ENCODE data around the gene GJE1. TPM values are rescaled to one million over a fixed set of nuclear protein-coding genes. Genes with fewer than 3 reads are reported as not detected.
"Not testable (repeated sequence)": the region's sequence is repeated elsewhere in the genome, so short reads cannot be mapped to it uniquely, and the experiment has no call there.

Gene GJE1, protein sequence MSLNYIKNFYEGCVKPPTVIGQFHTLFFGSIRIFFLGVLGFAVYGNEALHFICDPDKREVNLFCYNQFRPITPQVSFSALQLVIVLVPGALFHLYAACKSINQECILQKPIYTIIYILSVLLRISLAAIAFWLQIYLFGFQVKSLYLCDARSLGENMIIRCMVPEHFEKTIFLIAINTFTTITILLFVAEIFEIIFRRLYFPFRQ
- total RNA-seq, result not detected

DNA sequence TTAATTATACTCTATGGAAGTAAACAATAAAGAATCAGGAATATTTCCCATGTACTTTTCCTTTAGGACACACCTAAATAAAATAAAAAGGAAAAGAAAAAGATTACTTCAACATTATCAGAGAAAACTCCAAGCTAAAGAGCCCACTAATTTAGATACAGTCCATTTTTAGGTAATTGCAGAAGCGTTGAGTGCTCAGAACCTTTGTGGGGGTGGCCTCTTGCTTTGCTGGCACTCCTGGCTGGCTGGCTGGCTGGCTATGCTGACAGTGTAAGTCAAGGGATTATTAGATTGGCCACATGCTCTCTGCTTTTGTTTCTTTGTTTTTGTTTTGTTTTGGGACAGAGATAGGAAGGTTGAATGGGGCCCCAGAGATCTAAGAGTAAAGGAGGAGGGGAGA, at the start of gene GJE1:
GJE1 (plus strand) TSS at position 301 of the 400 bp plus-strand sequence. CDS start 234 bp downstream, outside the sequence.
- peaks cover 23 to 36% of the 10 kb centered on the region in 2 donors for H3K27me3 Mint-ChIP-seq
- H3K9me3 Mint-ChIP-seq, result no peaks in the 10 kb centered on the region
- peaks cover 5% of the 10 kb centered on the region for H3K36me3 Mint-ChIP-seq
- ATAC-seq (no peak), DNase-seq (ENCODE audit: low spot score) (no peak)
- H3K27ac Mint-ChIP-seq, result no peak within 1 kb of the TSS
- H3K4me3 Mint-ChIP-seq, result no peak within 1 kb of the TSS
- H3K4me1 Mint-ChIP-seq (ENCODE audit: low read depth in 2 of 2), result no peaks in the 10 kb centered on the region

DNA sequence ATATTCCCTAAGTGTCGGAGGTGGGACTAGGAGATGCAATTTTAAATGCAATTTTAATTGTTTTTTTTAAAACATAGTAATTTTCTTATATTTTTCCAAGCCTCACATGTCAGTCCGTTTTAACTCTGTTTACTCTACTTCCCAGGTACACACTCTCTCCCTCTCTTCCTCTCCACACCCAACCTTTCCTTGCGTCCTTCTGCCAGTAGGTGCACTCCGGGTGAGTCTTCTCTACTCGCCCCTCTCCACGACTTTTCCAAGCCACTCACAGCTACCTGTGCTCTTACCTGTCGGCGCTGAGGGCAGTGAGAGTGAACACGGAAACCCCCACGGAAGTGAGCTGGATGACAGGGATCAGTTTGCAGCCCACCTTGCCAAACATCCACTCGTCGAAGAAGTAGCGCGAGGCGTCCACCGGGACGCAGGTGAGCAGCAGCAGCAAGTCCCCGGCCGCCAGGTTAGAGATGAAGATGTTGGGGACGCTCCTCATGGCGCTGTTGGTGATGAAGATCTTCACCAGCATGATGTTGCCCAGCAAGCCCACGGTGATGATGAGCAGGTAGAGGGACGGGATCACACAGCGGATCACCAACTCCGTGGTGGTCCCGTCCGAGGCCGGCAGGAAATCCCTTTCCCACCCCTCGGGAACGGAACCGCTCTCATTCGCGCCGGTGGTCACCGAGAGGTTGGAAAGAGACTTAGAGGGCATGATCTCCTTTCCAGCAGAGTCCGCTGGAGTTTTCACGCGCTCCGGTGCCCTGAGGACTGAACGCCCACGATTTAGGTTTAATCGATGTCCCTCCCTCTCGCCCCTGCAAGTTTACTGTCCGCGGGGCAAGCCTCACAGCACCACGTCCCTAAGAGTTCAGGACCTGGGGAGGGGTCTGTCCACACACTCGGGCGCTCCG, 44.5 kb upstream of the GJE1 start:
- ATAC-seq (no peak), DNase-seq (ENCODE audit: low spot score) (no peak)
- no peaks in the 10 kb centered on the region for H3K36me3 Mint-ChIP-seq
- peaks cover 3% of the 10 kb centered on the region for H3K9me3 Mint-ChIP-seq
- H3K27ac Mint-ChIP-seq, result no peak overlapping the region
- peaks cover 0 to 3% of the 10 kb centered on the region in 2 donors for H3K4me1 Mint-ChIP-seq (ENCODE audit: low read depth in 2 of 2)
- no peak overlapping the region for H3K4me3 Mint-ChIP-seq
- peaks cover 19 to 24% of the 10 kb centered on the region in 2 donors for H3K27me3 Mint-ChIP-seq

DNA sequence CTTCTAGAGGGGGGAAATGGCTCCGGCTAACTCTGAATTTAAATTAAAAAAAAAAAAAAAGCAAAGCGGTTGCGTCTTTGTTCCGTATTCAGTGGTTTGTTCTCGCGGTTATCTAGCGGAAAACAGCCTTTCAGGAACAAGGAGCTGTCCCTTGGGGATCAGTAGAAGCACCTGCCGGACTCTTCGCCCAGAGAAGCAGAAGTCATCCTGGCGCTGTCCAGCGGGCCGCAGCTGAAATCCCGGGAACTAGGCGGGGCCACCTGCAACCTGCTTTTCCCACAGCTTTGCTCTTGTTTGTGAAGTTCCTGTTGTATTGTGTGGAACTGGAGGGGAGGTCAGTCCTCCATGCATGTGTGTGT, 43.9 kb upstream of the GJE1 start:
- ATAC-seq (no peak), DNase-seq (ENCODE audit: low spot score) (no peak)
- no peaks in the 10 kb centered on the region for H3K36me3 Mint-ChIP-seq
- H3K9me3 Mint-ChIP-seq, result peaks cover 3% of the 10 kb centered on the region
- H3K27me3 Mint-ChIP-seq, result peaks cover 14 to 24% of the 10 kb centered on the region in 2 donors
- peaks cover 0 to 3% of the 10 kb centered on the region in 2 donors for H3K4me1 Mint-ChIP-seq (ENCODE audit: low read depth in 2 of 2)
- no peak overlapping the region for H3K4me3 Mint-ChIP-seq
- H3K27ac Mint-ChIP-seq, result no peak overlapping the region

DNA sequence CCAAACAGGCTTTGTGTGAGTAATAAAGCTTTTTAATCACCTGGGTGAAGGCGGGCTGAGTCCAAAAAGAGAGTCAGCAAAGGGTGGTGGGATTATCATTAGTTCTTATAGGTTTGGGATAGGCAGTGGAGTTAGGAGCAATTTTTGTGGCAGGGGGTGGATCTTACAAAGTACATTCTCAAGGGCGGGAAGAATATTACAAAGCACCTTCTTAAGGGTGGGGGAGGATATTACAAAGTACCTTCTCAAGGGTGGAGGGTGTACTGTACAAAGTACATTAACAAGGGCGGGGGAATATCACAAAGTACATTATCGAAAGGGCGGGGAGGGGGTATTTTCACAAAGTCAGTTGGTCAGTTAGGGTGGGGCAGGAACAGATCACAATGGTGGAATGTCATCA, 27.9 kb upstream of the GJE1 start:
- ATAC-seq; H3K4me3 Mint-ChIP-seq; H3K36me3 Mint-ChIP-seq; H3K9me3 Mint-ChIP-seq; H3K4me1 Mint-ChIP-seq (ENCODE audit: low read depth in 2 of 2); DNase-seq (ENCODE audit: low spot score); H3K27ac Mint-ChIP-seq: not testable (repeated sequence)
- H3K27me3 Mint-ChIP-seq, result peaks cover 7 to 21% of the 10 kb centered on the region in 2 donors

DNA sequence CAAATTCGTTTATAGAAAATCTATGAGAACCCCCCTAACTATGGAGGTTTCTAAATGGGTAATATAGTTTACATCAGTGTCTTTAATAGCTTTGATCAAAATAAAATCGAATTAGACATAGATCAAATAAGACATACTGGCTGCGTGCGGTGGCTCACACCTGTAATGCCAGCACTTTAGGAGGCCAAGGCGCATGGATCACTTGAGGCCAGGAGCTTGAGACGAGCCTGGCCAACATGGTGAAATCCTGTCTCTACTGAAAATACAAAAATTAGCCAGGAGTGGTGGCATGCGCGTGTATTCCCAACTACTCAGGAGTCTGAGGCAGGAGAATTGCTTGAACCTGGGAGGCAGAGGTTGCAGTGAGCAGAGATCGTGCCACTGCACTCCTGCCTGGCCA, 21.9 kb upstream of the GJE1 start:
- ATAC-seq; H3K9me3 Mint-ChIP-seq; DNase-seq (ENCODE audit: low spot score); H3K4me1 Mint-ChIP-seq (ENCODE audit: low read depth in 2 of 2); H3K27ac Mint-ChIP-seq; H3K36me3 Mint-ChIP-seq; H3K4me3 Mint-ChIP-seq: not testable (repeated sequence)
- H3K27me3 Mint-ChIP-seq, result peaks cover 0 to 15% of the 10 kb centered on the region in 2 donors

DNA sequence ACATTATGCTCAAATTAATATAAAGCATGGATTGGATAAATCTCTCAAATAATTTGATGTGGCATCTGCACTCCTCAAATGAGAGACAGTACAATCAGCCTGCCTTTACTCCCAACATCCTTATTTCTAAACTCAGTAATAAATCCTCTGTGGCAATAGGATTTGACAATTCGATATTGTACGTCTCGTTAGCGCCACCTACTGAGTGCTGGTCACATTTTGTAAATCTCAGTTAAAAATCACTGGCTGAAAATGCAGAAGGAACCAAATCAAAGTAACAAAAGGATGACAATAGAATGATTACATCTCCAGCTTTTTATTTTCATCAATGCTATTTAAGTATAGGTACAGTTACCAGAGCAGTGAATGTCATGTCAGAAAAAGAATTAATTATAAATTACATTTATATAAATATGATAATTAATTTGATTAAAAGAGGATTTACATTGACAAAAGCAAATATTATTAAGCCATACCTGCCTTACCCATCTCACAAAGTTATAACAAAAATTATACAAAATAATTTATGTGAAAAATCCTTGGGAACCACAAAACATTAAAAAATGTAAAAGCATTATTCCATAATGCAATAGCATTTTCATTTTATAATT, 20.2 kb upstream of the GJE1 start:
- no peaks in the 10 kb centered on the region for H3K4me1 Mint-ChIP-seq (ENCODE audit: low read depth in 2 of 2)
- H3K27me3 Mint-ChIP-seq, result peaks cover 3 to 15% of the 10 kb centered on the region in 2 donors
- ATAC-seq, result no peak
- no peak overlapping the region for H3K4me3 Mint-ChIP-seq
- DNase-seq (ENCODE audit: low spot score), result peak; percentile 62
- H3K9me3 Mint-ChIP-seq, result no peaks in the 10 kb centered on the region
- no peaks in the 10 kb centered on the region for H3K36me3 Mint-ChIP-seq
- no peak overlapping the region for H3K27ac Mint-ChIP-seq

DNA sequence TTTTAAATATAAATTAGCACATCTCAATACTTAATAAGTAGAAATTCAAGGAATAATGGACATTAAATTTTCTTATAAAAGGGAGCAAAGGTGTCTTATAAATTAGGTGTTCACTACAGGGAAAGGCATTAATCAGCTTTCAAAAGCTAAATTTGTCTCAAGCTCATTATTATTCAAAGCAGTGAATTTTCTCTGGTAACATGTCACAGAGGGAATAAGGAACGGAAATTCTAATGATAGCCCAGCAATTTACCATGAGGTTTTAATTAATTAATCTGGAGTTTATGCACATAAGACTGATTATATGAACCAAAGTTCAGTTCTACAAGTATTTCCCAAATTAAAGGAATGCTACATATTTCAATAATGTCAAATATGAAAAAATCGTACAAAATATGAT, 15.4 kb upstream of the GJE1 start:
- Mint-ChIP-seq H3K27ac (no peak overlapping the region), H3K27me3 (peaks cover 23 to 28% of the 10 kb centered on the region in 2 donors), H3K4me3 (no peak overlapping the region), H3K9me3 (no peaks in the 10 kb centered on the region), H3K4me1 (ENCODE audit: low read depth in 2 of 2) (no peaks in the 10 kb centered on the region), H3K36me3 (no peaks in the 10 kb centered on the region)
- DNase-seq (ENCODE audit: low spot score) (no peak), ATAC-seq (no peak)

DNA sequence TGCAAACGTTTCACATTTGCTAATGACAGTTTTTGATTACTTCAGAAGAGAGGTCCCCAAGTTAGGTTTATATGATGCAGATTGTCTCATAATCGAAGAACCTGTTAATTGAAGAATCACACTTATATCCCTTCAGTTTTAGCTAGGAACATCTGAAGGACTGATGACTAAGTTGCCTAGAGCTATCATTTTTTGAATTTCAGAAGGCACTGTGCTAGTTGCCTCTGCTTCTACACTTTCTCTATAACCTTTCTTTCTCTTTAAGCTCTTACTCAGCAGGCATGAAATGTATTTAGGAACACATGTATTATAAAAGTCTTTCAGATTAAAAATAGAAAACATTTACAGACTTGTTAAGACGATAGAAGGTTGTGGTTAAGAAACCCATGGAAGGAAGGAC, 14.4 kb upstream of the GJE1 start:
- no peaks in the 10 kb centered on the region for H3K36me3 Mint-ChIP-seq
- no peak overlapping the region for H3K4me3 Mint-ChIP-seq
- no peaks in the 10 kb centered on the region for H3K9me3 Mint-ChIP-seq
- peaks cover 26 to 28% of the 10 kb centered on the region in 2 donors for H3K27me3 Mint-ChIP-seq
- no peak overlapping the region for H3K27ac Mint-ChIP-seq
- ATAC-seq, result no peak
- H3K4me1 Mint-ChIP-seq (ENCODE audit: low read depth in 2 of 2), result no peaks in the 10 kb centered on the region
- no peak for DNase-seq (ENCODE audit: low spot score)

DNA sequence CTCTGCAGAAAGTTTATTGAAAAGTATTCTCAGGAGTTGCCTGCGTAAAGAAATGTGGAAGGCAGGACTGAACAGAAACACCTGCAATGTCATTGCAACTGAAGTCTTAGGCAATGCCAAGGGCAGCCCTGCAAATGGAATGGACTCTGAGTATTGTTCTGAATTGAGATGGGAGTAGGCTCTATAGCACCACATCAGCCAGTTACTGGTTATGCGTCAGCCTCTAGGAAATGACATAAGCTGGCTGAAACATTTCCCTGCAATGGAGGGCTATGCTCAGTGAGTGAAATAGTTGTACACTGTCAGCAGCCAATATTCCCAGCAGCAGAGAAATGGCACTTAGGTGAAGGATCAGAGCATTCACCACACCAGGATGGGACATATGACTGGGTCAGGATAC, 13.8 kb upstream of the GJE1 start:
- H3K4me3 Mint-ChIP-seq, result no peak overlapping the region
- ATAC-seq, result no peak
- H3K27me3 Mint-ChIP-seq, result peaks cover 26 to 33% of the 10 kb centered on the region in 2 donors
- no peak for DNase-seq (ENCODE audit: low spot score)
- no peaks in the 10 kb centered on the region for H3K36me3 Mint-ChIP-seq
- H3K27ac Mint-ChIP-seq, result no peak overlapping the region
- H3K4me1 Mint-ChIP-seq (ENCODE audit: low read depth in 2 of 2), result no peaks in the 10 kb centered on the region
- H3K9me3 Mint-ChIP-seq, result no peaks in the 10 kb centered on the region

DNA sequence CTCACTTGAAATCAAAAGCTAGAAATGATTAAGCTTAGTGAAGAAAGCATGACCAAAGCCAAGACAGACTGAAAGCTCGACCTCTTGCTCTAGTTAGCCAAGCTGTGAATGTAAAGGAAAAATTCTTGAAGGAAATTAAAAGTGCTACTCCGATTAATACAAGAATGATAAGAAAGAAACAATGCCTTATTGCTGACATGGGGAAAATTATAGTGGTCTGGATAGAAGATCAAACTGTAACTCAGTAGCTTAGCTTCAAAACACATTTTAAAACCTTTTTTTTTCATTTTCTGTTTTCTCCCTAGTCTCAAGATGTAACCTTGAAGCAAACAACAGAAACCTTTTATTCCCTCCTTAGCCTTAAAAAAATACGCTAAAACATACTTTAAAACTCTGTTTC, 11.4 kb upstream of the GJE1 start:
- H3K36me3 Mint-ChIP-seq, result no peaks in the 10 kb centered on the region
- H3K9me3 Mint-ChIP-seq, result no peaks in the 10 kb centered on the region
- H3K27ac Mint-ChIP-seq, result no peak overlapping the region
- peaks cover 27 to 44% of the 10 kb centered on the region in 2 donors for H3K27me3 Mint-ChIP-seq
- no peaks in the 10 kb centered on the region for H3K4me1 Mint-ChIP-seq (ENCODE audit: low read depth in 2 of 2)
- no peak overlapping the region for H3K4me3 Mint-ChIP-seq
- ATAC-seq, result no peak
- no peak for DNase-seq (ENCODE audit: low spot score)

DNA sequence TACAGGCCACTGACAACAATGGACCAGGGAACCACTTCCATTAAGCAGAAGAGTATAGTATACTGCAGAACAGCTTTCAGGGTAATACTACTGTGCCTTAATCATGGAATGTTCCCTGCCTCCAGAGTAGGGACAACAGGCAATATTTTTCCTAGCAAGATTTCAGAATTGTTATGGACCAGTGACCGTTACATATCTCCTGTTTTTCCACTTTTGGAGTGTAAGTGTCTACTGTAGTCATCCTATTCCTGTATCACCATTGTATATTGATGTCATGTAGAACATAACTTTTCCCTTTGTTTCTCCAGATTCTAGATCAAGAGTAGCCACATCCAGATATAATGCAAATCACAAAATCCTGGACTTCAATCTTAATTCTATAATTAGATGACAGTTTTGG, 1.9 kb upstream of the GJE1 start:
- H3K4me1 Mint-ChIP-seq (ENCODE audit: low read depth in 2 of 2), result no peaks in the 10 kb centered on the region
- ATAC-seq (no peak), DNase-seq (ENCODE audit: low spot score) (no peak)
- H3K27me3 Mint-ChIP-seq, result peaks cover 30 to 52% of the 10 kb centered on the region in 2 donors
- H3K27ac Mint-ChIP-seq, result no peak overlapping the region
- no peak overlapping the region for H3K4me3 Mint-ChIP-seq
- peaks cover 5% of the 10 kb centered on the region for H3K36me3 Mint-ChIP-seq
- no peaks in the 10 kb centered on the region for H3K9me3 Mint-ChIP-seq

DNA sequence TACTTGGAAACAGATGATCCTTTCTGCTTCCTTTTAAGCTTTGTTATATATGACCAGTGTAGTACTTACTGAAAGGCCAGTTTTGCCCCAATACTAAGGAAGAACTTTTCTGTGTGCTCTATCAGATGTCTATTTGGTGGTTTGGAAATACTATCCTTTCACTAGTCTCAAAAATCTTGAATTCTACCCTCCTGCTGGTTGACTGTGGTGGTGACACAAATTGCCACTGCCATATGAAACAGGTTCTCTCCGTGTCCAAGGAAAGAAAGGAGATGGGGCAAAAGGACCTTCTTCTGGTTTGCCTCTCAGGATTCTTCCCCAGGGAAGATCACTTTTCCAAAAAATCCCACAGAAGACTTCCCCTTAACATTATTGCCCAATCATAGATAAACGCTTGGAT, 6.2 kb downstream of the GJE1 start:
- Mint-ChIP-seq H3K4me1 (ENCODE audit: low read depth in 2 of 2) (no peaks in the 10 kb centered on the region), H3K27ac (no peak overlapping the region), H3K4me3 (no peak overlapping the region), H3K27me3 (peaks cover 8 to 20% of the 10 kb centered on the region in 2 donors), H3K36me3 (no peaks in the 10 kb centered on the region), H3K9me3 (no peaks in the 10 kb centered on the region)
- DNase-seq (ENCODE audit: low spot score) (no peak), ATAC-seq (no peak)

DNA sequence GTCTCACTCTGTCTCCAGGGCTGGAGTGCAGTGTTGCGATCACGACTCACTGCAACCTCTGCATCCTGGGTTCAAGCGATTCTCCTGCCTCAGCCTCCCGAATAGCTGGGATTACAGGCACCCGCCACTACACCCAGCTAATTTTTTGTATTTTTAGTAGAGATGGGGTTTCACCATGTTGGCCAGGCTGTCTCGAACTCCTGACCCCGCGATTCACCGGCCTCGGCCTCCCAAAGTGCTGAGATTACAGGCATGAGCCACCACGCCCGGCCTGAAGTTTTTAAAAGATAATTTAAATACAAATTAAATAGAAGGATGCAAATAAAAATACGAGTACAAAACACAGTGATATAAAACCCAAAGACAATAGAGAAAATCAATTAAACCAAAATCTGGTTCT, 8.8 kb downstream of the GJE1 start:
- H3K36me3 Mint-ChIP-seq; ATAC-seq; DNase-seq (ENCODE audit: low spot score); H3K27ac Mint-ChIP-seq; H3K4me3 Mint-ChIP-seq; H3K9me3 Mint-ChIP-seq: not testable (repeated sequence)
- Mint-ChIP-seq H3K4me1 (ENCODE audit: low read depth in 2 of 2) (peaks cover 5 to 11% of the 10 kb centered on the region in 2 donors), H3K27me3 (peaks cover 14 to 20% of the 10 kb centered on the region in 2 donors)
